ENCODE results near the gene CDK4.
A peak's percentile ranks its signal among the peaks of the same experiment; 100 is the strongest.

The CDK4 gene

DNA sequence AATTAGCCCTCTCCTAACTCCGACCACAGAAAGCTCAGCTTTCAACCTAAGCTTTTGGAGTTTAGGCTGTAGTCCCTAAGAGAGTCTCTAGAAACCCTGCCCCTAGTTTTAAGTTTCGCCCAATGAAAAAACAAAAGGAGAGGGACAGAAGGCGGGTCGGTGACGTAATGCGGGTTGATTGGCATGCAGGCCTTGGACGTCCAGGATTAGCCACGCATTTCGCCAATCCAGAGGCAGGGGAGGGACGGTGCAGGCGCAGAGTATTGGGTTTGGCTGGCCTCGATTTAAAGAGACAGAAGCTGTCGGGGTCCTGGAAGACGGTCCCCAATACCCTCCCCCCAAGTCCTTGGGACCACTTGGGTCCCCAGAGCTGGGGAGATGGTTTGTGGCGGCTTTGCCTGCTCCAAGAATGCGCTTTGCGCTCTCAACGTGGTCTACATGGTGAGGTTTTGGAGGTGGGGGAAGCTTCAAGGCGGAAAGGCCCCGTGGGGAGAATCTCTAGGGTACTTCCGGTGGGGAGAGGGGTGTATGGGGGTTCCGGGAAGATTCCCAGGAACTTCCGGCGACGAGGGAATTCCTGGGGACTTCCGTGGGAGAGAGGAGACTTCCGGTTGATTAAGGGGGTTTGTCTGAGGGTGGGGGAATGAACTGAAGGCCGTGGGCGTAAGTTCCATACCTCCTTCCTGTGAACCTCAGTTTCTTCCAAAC, 7.2 kb downstream of the CDK4 start, which contains the start of gene TSPAN31:
TSPAN31 (plus strand) TSS at position 263 of the 708 bp plus-strand sequence; CDS start at position 379, 116 bp downstream.
- H3K27ac Mint-ChIP-seq: peak within 1 kb of the TSS; percentile 93
- H3K4me1 Mint-ChIP-seq: peaks cover 55% of the 10 kb centered on the region
- no peaks in the 10 kb centered on the region for H3K27me3 Mint-ChIP-seq
- peak; percentile 98 for DNase-seq
- CTCF ChIA-PET: interaction anchor here (0.8 to 2.0 kb wide), 3 partner anchors 11 to 50 kb away, joined by 3 to 6 read pairs (median 3); partner anchors contain the start of gene OS9
- peaks cover 35% of the 10 kb centered on the region for H3K36me3 Mint-ChIP-seq
- peak within 1 kb of the TSS; percentile 87 for H3K4me3 Mint-ChIP-seq
- no peaks in the 10 kb centered on the region for H3K9me3 Mint-ChIP-seq

DNA sequence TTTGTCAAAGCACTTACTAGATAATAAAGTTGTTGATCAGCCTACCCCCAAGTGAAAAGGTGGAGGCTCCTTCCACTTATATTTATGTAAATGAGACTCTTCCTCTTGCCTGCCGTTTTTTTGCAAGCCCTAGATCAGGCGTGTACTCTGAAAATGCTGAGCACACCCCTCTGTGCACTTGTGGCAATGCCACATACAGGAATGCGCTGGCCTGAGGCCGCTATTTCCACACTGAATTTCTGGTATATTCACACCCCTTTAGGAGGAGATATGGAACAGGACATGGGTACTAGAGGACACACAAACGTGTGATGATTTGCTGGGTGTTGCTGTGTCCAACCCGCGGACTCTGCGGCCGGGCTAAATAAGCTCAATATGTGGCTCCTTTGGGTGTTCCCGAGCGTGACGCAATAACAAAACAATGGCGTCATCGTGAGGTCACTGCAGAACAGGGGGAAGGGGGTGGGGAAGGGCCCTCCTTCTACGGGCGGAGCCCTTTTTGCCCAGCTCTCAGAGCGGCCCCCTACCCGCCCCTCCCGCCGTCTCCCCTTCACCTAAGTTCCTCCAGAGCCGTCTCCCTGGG, 7.8 kb downstream of the CDK4 start:
- Mint-ChIP-seq H3K4me3 (peak overlapping the region; percentile 87), H3K36me3 (peaks cover 37% of the 10 kb centered on the region), H3K9me3 (no peaks in the 10 kb centered on the region), H3K27ac (peak overlapping the region; percentile 93), H3K27me3 (no peaks in the 10 kb centered on the region), H3K4me1 (peaks cover 61% of the 10 kb centered on the region)
- CTCF ChIA-PET: interaction anchor here (0.8 to 2.0 kb wide), 3 partner anchors 12 to 50 kb away, joined by 3 to 6 read pairs (median 3); partner anchors contain the start of gene OS9
- peak; percentile 83 for DNase-seq

DNA sequence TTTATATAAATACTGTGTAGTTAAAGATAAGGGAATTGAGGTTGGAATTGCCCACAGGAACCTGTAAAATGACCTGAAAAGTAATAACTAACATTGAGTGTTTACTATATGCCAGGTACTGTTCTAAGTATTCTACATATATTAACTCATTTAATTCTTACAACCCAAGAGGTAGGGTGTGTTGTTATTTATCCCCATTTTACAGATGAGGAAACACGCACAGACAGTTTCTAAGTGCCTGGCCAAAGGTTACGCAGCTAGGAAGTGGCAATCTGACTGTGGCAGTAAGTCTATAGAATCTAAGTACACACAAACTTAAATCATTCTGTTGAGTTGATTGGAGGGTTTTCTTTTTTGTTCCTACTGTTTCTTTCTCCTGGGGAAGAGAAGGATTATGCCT, 8.3 kb downstream of the CDK4 start:
- no peaks in the 10 kb centered on the region for H3K9me3 Mint-ChIP-seq
- H3K27ac Mint-ChIP-seq: peak overlapping the region; percentile 93
- H3K27me3 Mint-ChIP-seq: no peaks in the 10 kb centered on the region
- CTCF ChIA-PET: interaction anchor here (1.3 kb wide), 1 partner anchor 21 kb away, joined by 3 read pairs; no protein-coding TSS in a partner anchor
- peaks cover 38% of the 10 kb centered on the region for H3K36me3 Mint-ChIP-seq
- peaks cover 66% of the 10 kb centered on the region for H3K4me1 Mint-ChIP-seq
- H3K4me3 Mint-ChIP-seq: peak overlapping the region; percentile 87
- DNase-seq: no peak

DNA sequence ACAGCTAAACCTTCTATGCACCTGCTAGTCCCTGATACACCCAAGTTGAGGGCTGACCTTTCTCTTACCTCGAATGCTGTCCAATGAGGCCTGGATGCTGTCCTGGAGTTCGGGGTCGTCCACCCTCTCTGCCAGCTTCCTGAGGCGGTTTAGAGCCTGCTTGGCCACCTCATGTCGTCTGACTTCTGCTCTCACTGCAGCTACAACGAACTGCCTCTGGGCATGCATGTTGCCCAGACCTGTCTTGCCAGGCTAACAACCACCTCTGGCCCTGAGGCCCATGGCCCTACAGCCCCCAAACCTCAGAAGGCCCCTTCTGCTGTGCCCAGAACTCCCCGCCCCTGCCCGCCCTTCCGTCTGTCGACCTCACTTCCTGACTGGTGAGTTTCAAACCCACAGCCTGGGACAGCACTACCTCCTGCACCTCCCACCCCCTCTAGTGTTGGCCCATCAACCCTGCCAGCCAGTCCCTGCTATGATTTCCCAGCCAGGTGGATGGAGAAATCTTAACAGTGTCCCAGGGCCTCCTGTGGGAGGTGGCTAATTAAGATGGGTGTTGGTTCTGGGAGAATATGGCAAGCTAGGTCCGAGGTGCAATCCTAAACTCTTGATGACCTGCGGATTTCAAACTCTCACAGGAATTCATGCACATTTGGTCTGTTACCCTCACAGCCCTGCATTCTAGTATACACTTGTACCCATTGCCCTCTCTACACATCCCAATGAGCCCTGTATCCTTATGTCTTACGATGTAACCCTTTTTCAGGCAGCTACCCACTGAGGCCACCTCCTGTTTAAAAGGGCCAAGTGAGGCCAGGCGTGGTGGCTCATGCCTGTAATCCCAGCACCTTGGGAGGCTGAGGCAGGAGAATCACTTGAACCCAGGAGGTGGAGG, 10.0 kb downstream of the CDK4 start:
- no peaks in the 10 kb centered on the region for H3K27me3 Mint-ChIP-seq
- CTCF ChIA-PET: interaction anchor here (0.9 to 2.5 kb wide), 13 partner anchors 8 to 283 kb away, joined by 3 to 12 read pairs (median 5); partner anchors contain the start of genes B4GALNT1 and OS9
- H3K36me3 Mint-ChIP-seq: peaks cover 25% of the 10 kb centered on the region
- H3K4me1 Mint-ChIP-seq: peaks cover 62% of the 10 kb centered on the region
- H3K27ac Mint-ChIP-seq: peak overlapping the region; percentile 82
- H3K9me3 Mint-ChIP-seq: no peaks in the 10 kb centered on the region
- DNase-seq: peak; percentile 92
- H3K4me3 Mint-ChIP-seq: peak overlapping the region; percentile 80

DNA sequence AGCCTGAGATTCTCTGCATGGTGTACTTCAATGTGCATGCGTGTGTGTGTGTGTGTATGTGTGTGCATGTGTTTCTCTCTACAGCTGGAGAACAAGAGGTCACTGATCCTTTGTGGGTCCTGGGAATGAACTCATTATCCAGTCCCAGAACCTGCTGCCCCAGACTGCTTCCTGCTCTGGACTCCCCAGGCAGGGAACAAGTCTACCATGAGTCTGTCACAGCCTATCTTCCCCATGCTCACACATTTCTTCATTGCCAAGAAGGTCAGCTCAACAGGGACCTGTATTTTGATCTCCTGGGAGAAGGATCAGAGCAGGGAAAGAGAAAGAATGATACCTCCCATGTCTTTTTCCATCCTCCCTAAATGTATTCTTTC, 10.7 kb downstream of the CDK4 start:
- Mint-ChIP-seq H3K4me1 (peaks cover 64% of the 10 kb centered on the region), H3K27me3 (no peaks in the 10 kb centered on the region), H3K9me3 (no peaks in the 10 kb centered on the region), H3K27ac (peak overlapping the region; percentile 82), H3K4me3 (peak overlapping the region; percentile 80), H3K36me3 (peaks cover 25% of the 10 kb centered on the region)
- CTCF ChIA-PET: interaction anchor here (0.9 to 2.5 kb wide), 14 partner anchors 9 to 283 kb away, joined by 3 to 12 read pairs (median 4); partner anchors contain the start of genes B4GALNT1 and OS9
- DNase-seq: no peak

DNA sequence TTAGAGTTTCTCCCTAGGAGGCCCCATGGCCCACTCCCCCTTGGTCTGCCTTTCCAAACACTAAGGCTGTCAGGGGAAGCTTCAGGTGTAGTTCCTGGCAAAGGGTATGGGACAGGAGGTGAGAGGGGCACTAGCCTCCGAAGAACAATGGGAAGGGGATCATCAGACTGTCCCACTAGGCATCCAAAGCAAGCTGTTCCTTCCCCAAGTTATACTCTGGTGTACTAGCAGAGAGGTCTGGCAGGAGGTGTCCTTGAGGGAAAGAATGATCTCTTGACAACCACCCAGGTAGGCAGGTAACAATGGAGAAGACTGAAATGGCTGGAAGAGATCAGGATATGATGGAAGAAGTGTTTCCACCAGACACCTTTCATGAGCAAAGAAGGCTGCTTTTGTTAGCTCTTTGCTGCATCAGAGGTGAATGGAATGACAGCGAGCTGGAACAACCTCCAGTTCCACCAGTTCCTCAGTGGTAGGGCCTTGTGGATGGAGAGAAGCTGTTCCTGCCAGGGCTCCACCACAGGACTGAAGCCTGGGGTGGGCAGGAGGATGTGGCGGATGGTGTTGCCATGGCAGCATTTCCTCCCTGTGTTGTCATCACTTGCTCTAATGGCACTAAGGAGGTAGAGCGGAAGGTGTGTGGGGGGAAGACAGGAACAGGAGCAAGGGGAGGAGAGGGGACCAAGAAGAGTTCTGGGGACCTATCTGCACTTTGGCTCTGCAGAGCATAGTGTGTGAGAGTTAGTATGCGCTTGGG, 11.3 kb downstream of the CDK4 start:
- H3K9me3 Mint-ChIP-seq: no peaks in the 10 kb centered on the region
- CTCF ChIA-PET: interaction anchor here (0.9 to 2.5 kb wide), 13 partner anchors 8 to 159 kb away, joined by 3 to 12 read pairs (median 5); partner anchors contain the start of genes B4GALNT1 and OS9
- H3K36me3 Mint-ChIP-seq: peaks cover 24% of the 10 kb centered on the region
- peak overlapping the region; percentile 82 for H3K27ac Mint-ChIP-seq
- peaks cover 59% of the 10 kb centered on the region for H3K4me1 Mint-ChIP-seq
- DNase-seq: peak; percentile 93
- peak overlapping the region; percentile 80 for H3K4me3 Mint-ChIP-seq
- H3K27me3 Mint-ChIP-seq: no peaks in the 10 kb centered on the region

DNA sequence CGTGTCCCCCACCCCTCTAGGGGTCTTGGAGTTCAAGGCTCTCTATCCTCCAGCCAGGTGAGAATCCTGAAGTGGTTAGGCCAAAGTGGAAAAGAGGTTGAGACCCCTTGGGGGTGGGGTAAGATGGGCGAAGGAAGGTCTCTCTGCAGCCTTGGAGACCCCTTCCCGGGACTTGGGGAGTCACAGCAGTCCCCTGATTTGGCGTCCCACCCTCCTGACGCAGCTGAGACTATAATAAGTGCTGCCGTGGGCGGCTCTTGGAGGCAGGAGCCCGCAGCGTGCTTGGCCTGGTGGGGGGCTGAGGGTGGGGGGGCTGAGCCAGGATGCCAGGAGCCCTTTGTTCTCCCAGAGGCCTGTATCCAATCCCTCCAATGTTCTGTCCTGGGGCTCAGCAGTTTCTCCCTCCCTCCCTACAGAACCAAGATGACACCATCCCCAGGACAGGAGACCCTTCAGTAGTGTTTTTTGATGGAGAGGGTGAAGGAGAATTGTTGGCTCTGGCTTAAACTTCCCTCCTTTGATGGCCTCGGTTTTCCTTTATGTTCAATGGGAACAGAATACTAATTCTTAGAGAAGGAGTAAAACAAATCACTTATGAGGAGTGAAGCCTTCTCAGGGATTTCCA, 12.1 kb downstream of the CDK4 start:
- H3K36me3 Mint-ChIP-seq: peaks cover 24% of the 10 kb centered on the region
- peak overlapping the region; percentile 80 for H3K4me3 Mint-ChIP-seq
- H3K27ac Mint-ChIP-seq: no peak overlapping the region
- peaks cover 51% of the 10 kb centered on the region for H3K4me1 Mint-ChIP-seq
- H3K9me3 Mint-ChIP-seq: no peaks in the 10 kb centered on the region
- H3K27me3 Mint-ChIP-seq: no peaks in the 10 kb centered on the region
- no peak for DNase-seq
- CTCF ChIA-PET: interaction anchor here (1.1 to 1.9 kb wide), 2 partner anchors 47 to 113 kb away, joined by 5 to 6 read pairs; no protein-coding TSS in a partner anchor

DNA sequence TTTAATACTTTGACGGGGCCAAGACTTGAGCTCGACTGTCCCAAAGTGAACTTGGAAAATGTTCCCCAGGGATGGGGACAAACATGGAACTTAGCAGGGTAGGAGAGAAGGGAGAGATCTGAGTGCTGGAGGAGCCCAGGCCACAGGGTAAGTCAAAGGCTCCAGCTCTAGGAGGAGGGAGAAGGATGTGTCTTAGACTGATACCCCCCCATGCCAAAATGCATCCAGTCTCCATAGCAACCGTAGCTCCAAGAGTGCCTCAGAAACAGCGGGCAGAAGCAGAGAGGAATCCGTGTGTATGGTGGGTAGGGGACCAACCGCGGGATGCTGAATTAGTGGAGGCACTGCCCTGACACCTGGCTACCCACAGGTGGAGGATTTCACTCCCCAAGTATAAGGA, 12.7 kb downstream of the CDK4 start:
- Mint-ChIP-seq H3K27me3 (no peaks in the 10 kb centered on the region), H3K27ac (no peak overlapping the region), H3K36me3 (peaks cover 27% of the 10 kb centered on the region), H3K4me1 (peaks cover 45% of the 10 kb centered on the region), H3K9me3 (no peaks in the 10 kb centered on the region), H3K4me3 (peak overlapping the region; percentile 80)
- CTCF ChIA-PET: no interaction called here
- no peak for DNase-seq

DNA sequence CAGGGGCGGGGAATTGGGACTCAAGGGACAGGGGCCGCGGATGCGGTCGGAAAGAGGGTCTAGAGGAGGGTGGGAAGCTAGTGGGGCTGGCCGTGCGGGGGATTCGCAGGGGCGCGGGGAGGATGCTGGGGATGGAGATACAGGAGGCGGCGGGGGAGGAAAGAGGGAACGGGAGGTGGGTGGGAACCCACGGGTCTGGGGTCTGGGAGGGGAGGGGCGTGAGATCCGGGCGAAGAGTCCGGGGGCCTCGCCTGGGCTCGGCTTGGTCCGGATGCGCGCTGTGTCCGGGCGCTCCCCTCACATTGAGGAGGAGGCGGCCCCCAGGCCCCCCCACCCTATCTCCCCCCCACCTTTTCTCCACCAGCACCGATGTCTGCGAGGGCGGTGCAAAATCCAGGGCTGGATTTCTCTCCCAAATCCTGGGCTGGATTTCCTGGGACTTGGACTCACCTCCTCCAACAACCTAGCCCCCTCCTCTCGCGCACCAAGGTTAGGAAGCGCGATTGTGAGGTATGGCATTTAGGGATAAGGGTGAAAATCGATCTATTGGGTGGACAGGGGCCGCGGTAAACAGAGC, 13.4 kb downstream of the CDK4 start, which contains the start of gene AGAP2:
AGAP2 (minus strand) TSS at position 82 of the 577 bp plus-strand sequence. CDS start 496 bp downstream, outside the sequence.
- Mint-ChIP-seq H3K4me1 (peaks cover 38% of the 10 kb centered on the region), H3K27ac (no peak within 1 kb of the TSS), H3K4me3 (peak within 1 kb of the TSS; percentile 80), H3K27me3 (no peaks in the 10 kb centered on the region), H3K9me3 (no peaks in the 10 kb centered on the region), H3K36me3 (peaks cover 31% of the 10 kb centered on the region)
- DNase-seq: no peak
- CTCF ChIA-PET: no interaction called here

DNA sequence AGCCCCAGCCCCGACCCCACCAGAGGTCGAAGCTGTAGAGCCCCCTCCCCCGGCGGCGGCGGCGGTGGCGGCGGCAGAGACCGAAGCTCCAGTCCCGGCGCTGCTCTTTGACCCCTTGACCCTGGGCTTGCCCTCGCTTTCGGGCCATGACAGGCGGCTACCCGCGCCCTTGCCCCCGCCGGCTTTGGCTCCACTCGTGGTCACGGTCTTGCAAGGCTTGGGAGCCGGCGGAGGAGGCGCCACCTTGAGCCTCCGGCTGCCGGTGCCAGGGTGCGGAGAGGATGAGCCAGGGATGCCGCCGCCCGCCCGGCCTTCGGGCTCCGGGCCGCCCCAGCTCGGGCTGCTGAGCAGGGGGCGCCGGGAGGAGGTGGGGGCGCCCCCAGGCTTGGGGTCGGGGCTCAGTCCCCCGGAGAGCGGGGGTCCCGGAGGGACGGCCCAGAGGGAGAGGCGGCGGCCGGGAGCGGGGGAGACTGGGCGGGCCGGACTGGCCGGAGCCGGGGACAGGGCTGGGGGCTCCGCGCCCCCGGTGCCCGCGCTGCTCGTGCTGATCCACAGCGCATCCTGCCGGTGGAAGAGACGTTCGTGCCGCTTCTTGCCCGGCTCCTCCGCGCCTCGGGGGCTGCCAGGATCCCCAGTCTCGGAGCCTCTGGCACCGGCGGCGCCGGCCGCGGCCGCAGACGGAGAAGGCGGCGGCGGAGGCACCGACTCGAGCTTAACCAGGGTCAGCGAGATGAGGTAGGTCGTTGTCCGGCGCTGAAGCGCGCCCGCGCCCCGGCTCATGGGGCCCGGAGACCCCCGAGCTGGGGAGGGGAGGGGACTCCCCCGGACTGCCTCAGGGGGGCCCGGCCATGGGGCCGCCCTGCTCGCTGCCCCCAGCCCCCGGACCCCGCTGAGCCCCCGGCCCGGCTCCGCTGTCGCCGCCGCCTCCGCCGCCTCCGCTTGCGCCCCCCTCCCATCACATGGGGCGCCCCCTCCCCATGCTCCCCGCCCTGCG, 14.3 kb downstream of the CDK4 start:
- CTCF ChIA-PET: interaction anchor here (1.2 kb wide), 1 partner anchor 15 kb away, joined by 4 read pairs; no protein-coding TSS in a partner anchor
- H3K27ac Mint-ChIP-seq: no peak overlapping the region
- DNase-seq: no peak
- peaks cover 33% of the 10 kb centered on the region for H3K4me1 Mint-ChIP-seq
- H3K27me3 Mint-ChIP-seq: no peaks in the 10 kb centered on the region
- no peaks in the 10 kb centered on the region for H3K9me3 Mint-ChIP-seq
- peaks cover 34% of the 10 kb centered on the region for H3K36me3 Mint-ChIP-seq
- H3K4me3 Mint-ChIP-seq: no peak overlapping the region

DNA sequence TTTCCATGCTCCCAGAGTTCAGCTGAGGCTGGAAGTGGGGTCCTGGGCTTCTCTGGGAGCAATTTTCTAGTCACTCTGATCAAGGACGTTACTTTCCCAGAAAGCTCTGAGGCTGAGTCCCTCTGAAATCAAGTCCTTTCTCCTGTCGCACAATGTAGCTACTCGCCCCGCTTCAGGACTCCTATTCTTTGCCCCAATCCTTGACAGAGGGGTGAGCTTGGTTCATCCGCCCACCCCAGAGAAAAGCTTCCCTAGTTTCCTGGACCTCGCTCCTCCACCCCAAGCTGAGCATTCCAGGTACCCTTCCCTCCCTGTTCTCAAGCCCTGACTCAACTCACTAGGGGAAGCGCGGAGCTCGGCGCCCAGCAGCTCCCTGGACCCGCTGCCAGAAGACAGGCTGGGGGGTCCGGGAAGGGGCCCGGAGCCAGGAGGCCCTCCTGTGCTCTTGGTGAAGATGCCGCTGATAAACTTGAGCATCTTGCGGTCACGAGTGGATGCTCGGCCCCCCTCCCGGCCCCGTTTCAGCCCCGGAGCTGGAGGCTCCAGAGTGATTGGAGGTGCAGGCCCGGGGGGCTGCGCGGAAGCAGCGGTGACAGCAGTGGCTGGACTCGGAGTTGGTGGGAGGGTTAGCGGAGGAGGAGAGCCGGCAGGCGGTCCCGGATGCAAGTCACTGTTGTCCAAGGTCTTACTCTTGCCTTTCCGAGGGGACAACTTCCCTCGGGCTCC, 15.2 kb downstream of the CDK4 start:
- CTCF ChIA-PET: interaction anchor here (1.2 kb wide), 1 partner anchor 14 kb away, joined by 4 read pairs; no protein-coding TSS in a partner anchor
- no peaks in the 10 kb centered on the region for H3K9me3 Mint-ChIP-seq
- peaks cover 41% of the 10 kb centered on the region for H3K36me3 Mint-ChIP-seq
- H3K27ac Mint-ChIP-seq: no peak overlapping the region
- no peak overlapping the region for H3K4me3 Mint-ChIP-seq
- no peak for DNase-seq
- H3K27me3 Mint-ChIP-seq: no peaks in the 10 kb centered on the region
- peaks cover 28% of the 10 kb centered on the region for H3K4me1 Mint-ChIP-seq
